Transverse colon (tissue), 4 donors: ENCODE results near the gene HSPBP1. TPM values are rescaled to one million over a fixed set of nuclear protein-coding genes. Genes with fewer than 3 reads are reported as not detected.
"Not testable (repeated sequence)": the region's sequence is repeated elsewhere in the genome, so short reads cannot be mapped to it uniquely, and the experiment has no call there.

Experiments
- DNase-seq: peaks from one replicate; pipeline ENCODE4 v3.0.0-alpha.2; 2019
- H3K27ac ChIP-seq, 4 donors: fragments of 200-600 bp; sonication (generic); 2 replicates each; pipeline ENCODE4 v1.5.1; 2016 to 2018; ENCODE audit warnings: inconsistent platforms in 4 of 4
- H3K27me3 ChIP-seq: fragments of 200-600 bp; sonication (generic); 2 replicates; pipeline ENCODE4 v1.5.1; 2017; ENCODE audit warnings: inconsistent platforms
- H3K36me3 ChIP-seq, 4 donors: fragments of 200-600 bp; sonication (generic); 2 replicates each; pipeline ENCODE4 v1.5.1; 2017 to 2019; ENCODE audit warnings: inconsistent platforms in 4 of 4
- H3K4me1 ChIP-seq, 4 donors: fragments of 200-600 bp; sonication (generic); 2 replicates each; pipeline ENCODE4 v1.5.1; 2017 to 2020; ENCODE audit warnings: inconsistent platforms in 4 of 4
- H3K4me3 ChIP-seq, 4 donors: fragments of 200-600 bp; sonication (generic); 1 replicate in 1 of 4; 2 replicates in 3 of 4; pipeline versions ENCODE4 v1.5.1 to v1.6.1; 2017 to 2019; ENCODE audit warnings: inconsistent platforms in 4 of 4
- H3K9me3 ChIP-seq, 2 donors: fragments of 200-600 bp; sonication (generic); 2 replicates each; pipeline ENCODE4 v1.5.1; 2017 to 2019; ENCODE audit warnings: inconsistent platforms in 2 of 2
- CTCF ChIP-seq, 5 experiments: fragments of 200-600 bp in 3 of 5; fragments of 450-650 bp in 2 of 5; sonication (generic) in 3 of 5; IDR thresholded peaks; 1 replicate in 2 of 5; 2 replicates in 3 of 5; pipeline ENCODE4 v1.5.1; 2016 to 2017; ENCODE audit warnings: antibody characterized with exemption in 5 of 5, inconsistent platforms in 3 of 5, mild to moderate bottlenecking in 2 of 5, moderate library complexity in 1 of 5
- EP300 ChIP-seq: sonication (generic); formaldehyde crosslinking; IDR thresholded peaks from one replicate; pipeline ENCODE4 v1.6.1; 2017; ENCODE audit warnings: antibody characterized with exemption, low read depth
- POLR2A ChIP-seq: fragments of 450-650 bp; IDR thresholded peaks from one replicate; pipeline ENCODE4 v1.6.1; 2016; ENCODE audit warnings: antibody characterized with exemption, mild to moderate bottlenecking, moderate library complexity
- POLR2AphosphoS5 ChIP-seq, 3 donors: sonication (generic); formaldehyde crosslinking; IDR thresholded peaks; one replicate each; pipeline ENCODE4 v1.6.1; 2016; ENCODE audit warnings: antibody characterized with exemption in 3 of 3
- WGBS, 2 donors: methylation state at CpG; one replicate each; pipeline ENCODE4 v1.1.5; 2018; ENCODE audit warnings: low coverage in 1 of 2; 5-methylcytosine and 5-hydroxymethylcytosine counted together
- in situ Hi-C, 4 donors: fragments of 200-750 bp; cut with MboI; loops; one replicate each; pipeline versions ENCODE4 v1.15.0 to v1.15.1; 2017; ENCODE audit warnings: low sequenced_read_pairs in 3 of 4, low pct_ligation_motif_present in 1 of 4, low pct_unique_long_range_greater_than_20kb in 1 of 4
- intact Hi-C: fragments of 100-400 bp; cut with DNase I; formaldehyde crosslinking; loops from one replicate; pipeline ENCODE4 v1.15.1; 2023; ENCODE audit warnings: low total_unique reads
- total RNA-seq, 4 donors: library from RNA; depleted of rRNA; stranded (reverse); fragments of >200 nt; gene quantifications; one replicate each; pipeline ENCODE4 v1.1.0, GENCODE V29; 2016

Gene HSPBP1
- total RNA-seq, 4 donors from 2014 or later, result 4.5 to 98.7 (median 27.0) TPM

- Histone ChIP-seq H3K27me3 (no peaks in the 10 kb centered on the region), H3K27ac (no peak overlapping the region), H3K9me3 (no peaks in the 10 kb centered on the region), H3K4me3 (no peak overlapping the region), H3K36me3 (peaks cover 0 to 13% (median 1%) of the 10 kb centered on the region in 4 donors), H3K4me1 (peaks cover 0 to 6% (median 0%) of the 10 kb centered on the region in 4 donors)
- TF ChIP-seq CTCF (IDR thresholded peaks at IDR 0.05), result no peak
- no peak for DNase-seq
- intact Hi-C loops, result no loop called here
- in situ Hi-C loops, result no loop called here
- 90 to 94% methylated on average over 3 to 7 of the region's 7 CpGs for WGBS, 2 donors
These were observed 54.4 kb downstream of the HSPBP1 start for GRCh38 chr19:55225415-55225958.

DNA sequence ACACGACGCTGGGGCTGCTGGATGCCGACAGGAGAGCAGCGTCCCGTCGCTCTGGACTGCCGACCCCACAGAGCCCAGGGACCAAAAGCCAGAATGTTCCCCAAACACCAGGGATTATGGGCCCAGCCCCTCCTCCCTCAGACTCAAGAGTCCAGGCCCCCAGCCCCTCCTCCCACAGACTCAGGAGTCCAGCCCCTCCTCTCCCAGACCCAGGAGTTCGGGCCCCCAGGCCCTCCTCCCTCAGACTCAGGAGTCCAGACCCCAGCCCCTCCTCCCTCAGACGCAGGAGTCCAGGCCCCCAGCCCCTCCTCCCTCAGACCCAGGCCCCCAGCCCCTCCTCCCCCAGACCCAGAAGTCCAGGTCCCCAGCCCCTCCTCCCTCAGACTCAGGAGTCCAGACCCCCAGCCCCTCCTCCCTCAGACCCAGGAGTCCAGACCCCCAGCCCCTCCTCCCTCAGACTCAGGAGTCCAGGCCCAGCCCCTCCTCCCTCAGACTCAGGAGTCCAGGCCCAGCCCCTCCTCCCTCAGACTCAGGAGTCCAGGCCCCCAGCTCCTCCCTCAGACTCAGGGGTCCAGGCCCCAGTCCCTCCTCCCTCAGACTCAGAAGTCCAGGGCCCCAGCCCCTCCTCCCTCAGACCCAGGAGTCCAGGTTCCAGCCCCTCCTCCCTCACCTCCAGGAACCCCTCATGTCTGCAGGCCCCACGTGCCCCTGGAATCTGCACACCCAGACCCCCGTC lies 55.1 kb downstream of the HSPBP1 start:
- H3K4me1 ChIP-seq, in situ Hi-C loops, H3K36me3 ChIP-seq, H3K4me3 ChIP-seq, H3K27me3 ChIP-seq, H3K9me3 ChIP-seq, DNase-seq, intact Hi-C loops, H3K27ac ChIP-seq: not testable (repeated sequence)
- WGBS, 2 donors, result 55% methylated on average over 11 of the region's 11 CpGs; no CpG with 5 or more reads in 1 of the 2 donors

GRCh38 chr19:55224038-55224665 lies 55.8 kb downstream of the HSPBP1 start:
- intact Hi-C loops, result no loop called here
- Histone ChIP-seq H3K4me3 (no peak overlapping the region), H3K36me3 (no peaks in the 10 kb centered on the region), H3K27me3 (no peaks in the 10 kb centered on the region), H3K4me1 (peaks cover 0 to 6% (median 0%) of the 10 kb centered on the region in 4 donors), H3K9me3 (no peaks in the 10 kb centered on the region), H3K27ac (no peak overlapping the region)
- 78% methylated on average over 22 of the region's 26 CpGs; no CpG with 5 or more reads in 1 of the 2 donors for WGBS, 2 donors
- DNase-seq, result no peak
- in situ Hi-C loops, result no loop called here
- TF ChIP-seq POLR2AphosphoS5 (IDR thresholded peaks at IDR 0.05) (no peak), POLR2A (no peak), EP300 (no peak), CTCF (IDR thresholded peaks at IDR 0.05) (no peak)

GRCh38 chr19:55223291-55224037 lies 56.4 kb downstream of the HSPBP1 start:
- Histone ChIP-seq H3K4me3 (no peak overlapping the region), H3K36me3 (no peaks in the 10 kb centered on the region), H3K4me1 (peaks cover 0 to 4% (median 0%) of the 10 kb centered on the region in 4 donors), H3K27me3 (no peaks in the 10 kb centered on the region), H3K9me3 (no peaks in the 10 kb centered on the region), H3K27ac (no peak overlapping the region)
- no peak for DNase-seq
- WGBS, 2 donors, result 88% methylated on average over 17 of the region's 17 CpGs; no CpG with 5 or more reads in 1 of the 2 donors
- TF ChIP-seq CTCF (IDR thresholded peaks at IDR 0.05) (no peak), EP300 (no peak), POLR2AphosphoS5 (IDR thresholded peaks at IDR 0.05) (no peak)
- in situ Hi-C loops (no loop called here), intact Hi-C loops (no loop called here)
